ENCODE data around the gene KIAA0232.

DNA sequence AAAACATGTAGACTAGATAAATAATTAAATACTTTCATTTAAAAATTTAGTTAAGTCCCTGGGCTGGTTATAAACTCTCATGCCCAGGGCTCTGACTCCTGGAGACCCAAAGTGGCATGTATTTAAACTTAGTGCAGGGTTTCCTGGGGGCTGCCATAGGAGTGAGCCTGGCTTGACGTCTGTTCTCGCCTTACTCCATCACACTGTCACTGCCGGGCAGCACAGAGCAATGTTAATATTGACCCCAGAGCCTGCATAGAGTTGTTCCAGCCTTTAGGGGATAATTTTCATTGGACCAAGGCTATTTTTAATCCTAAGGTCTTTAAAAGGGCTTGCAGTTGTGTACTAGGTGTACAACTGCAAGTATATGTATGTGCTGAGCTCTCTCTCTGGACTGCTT, 31.2 kb downstream of the KIAA0232 start:
- TF ChIP-seq, protein P1, sequence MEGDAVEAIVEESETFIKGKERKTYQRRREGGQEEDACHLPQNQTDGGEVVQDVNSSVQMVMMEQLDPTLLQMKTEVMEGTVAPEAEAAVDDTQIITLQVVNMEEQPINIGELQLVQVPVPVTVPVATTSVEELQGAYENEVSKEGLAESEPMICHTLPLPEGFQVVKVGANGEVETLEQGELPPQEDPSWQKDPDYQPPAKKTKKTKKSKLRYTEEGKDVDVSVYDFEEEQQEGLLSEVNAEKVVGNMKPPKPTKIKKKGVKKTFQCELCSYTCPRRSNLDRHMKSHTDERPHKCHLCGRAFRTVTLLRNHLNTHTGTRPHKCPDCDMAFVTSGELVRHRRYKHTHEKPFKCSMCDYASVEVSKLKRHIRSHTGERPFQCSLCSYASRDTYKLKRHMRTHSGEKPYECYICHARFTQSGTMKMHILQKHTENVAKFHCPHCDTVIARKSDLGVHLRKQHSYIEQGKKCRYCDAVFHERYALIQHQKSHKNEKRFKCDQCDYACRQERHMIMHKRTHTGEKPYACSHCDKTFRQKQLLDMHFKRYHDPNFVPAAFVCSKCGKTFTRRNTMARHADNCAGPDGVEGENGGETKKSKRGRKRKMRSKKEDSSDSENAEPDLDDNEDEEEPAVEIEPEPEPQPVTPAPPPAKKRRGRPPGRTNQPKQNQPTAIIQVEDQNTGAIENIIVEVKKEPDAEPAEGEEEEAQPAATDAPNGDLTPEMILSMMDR (IDR thresholded peaks at IDR 0.05): no peak
- TF ChIP-seq POLR2A (IDR thresholded peaks at IDR 0.05): no peak
